ENCODE results near the gene MRPL45.
"Not testable (repeated sequence)": the region's sequence is repeated elsewhere in the genome, so short reads cannot be mapped to it uniquely, and the experiment has no call there.

MRPL45 gene

DNA sequence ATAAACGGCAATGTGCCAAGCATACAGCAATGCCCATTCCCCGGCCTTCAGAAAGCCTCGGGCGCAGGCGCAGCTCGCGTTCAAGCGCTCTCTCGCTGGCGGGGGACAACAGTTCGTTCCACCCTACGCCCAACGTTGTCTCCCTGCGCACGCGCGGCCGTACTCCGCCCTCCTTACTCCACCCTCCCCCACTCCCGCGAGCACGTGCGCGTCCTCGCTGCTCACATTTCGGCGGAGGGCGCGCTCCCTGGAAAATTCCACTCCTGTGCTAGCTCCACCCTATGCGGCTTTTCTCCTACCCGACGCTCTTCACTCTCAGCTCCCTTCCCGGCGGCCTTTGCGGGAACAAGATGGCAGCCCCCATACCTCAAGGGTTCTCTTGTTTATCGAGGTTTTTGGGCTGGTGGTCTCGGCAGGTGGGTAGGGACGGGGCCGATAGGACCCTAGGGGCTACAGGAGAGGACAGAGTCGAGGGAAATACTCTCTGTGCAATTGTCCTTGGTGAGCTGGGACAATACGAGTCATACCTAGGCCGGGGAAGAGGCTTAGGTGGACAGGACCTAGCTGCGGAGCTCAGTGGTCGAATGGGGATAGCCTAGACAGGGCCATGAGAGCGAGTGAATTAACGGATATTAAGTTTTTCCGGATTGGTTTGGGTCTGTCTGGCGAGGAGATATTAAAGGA, at the start of gene MRPL45:
Gene MRPL45 (plus strand): TSS at position 335 of the 684 bp plus-strand sequence. CDS start 16 bp downstream, at position 351.
- peak; percentile 99 for ATAC-seq

DNA sequence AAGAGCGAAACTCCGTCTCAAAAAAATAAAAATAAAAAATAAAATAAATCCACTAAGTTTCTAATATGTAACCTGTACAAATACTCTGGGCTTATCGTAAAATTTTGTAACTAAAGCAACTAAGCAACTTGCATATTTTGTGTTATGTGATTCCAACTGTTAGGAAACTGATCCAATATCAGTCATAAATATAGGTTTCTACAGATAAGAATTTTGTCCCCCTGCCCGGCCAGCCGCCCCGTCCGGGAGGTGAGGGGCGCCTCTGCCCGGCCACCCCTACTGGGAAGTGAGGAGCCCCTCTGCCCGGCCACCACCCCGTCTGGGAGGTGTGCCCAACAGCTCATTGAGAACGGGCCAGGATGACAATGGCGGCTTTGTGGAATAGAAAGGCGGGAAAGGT, 43.8 kb upstream of the MRPL45 start:
- not testable (repeated sequence) for ATAC-seq

GRCh38 chr17:38254357-38254756, 42.6 kb upstream of the MRPL45 start:
- not testable (repeated sequence) for ATAC-seq

DNA sequence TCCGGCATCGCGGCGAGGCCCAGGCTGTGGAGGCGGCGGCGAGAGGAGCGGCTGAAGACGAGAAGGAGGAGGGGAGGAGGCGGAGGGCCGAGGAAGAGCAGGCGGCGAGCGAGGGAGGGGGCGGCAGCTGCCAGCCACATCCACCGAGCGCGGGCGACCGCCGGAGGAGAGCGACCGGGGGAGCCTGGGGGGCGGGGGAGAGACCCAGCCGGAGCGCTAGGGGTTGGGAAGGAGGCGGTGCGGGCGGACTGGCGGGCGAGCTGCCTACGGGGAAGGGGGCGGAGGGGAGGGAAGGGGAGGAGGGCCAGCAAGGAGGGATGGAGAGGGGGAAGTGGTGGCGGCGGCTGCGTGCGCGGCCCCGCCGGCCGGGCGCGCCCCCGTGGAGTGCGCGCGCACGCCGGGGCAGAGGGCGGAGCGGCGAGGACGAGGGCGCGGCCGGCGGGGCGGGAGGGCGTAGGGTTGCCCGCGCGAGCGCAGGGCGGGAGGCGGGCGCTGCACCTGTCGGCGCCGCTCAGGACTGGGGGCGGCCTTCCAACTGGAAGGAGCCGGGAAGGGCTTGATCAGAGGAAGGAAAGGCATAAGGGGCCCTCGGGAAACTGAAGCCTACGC, 39.9 kb upstream of the MRPL45 start:
- peak; percentile 79 for ATAC-seq
- TF ChIP-seq SNAI2 (CRISPR knock-in tag; IDR thresholded peaks at IDR 0.05) (peak; percentile 87; the same call in 1 of the 2 replicates), TSHZ2 (CRISPR knock-in tag; IDR thresholded peaks at IDR 0.05) (0 out of 2 replicates have a peak, but pooled peaks have one; percentile 38), CSDC2 (CRISPR knock-in tag; IDR thresholded peaks at IDR 0.05) (peak; percentile 64; the same call in 1 of the 2 replicates)

- ATAC-seq = not testable (repeated sequence)
Observed at GRCh38 chr17:38265974-38266506, 30.9 kb upstream of the MRPL45 start.

DNA sequence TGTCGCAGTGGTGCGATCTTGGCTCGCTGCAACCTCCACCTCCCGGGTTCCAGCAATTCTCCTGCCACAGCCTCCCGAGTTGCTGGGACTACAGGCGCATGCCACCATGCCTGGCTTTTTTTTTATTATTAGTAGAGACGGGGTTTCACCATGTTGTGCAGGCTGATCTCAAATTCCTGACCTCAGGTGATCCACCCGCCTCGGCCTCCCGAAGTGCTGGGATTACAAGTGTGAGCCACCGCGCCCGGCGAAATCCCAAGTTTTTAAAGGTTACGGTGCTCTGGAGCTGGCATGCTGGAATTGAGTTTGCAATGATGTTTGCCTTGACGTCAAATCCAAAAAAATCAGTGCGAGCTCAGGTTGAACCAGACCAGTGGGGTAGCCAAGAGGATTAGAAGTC, 30.4 kb upstream of the MRPL45 start:
- ATAC-seq = not testable (repeated sequence)

GRCh38 chr17:38268138-38268537, 28.8 kb upstream of the MRPL45 start:
- ATAC-seq = not testable (repeated sequence)

GRCh38 chr17:38269045-38269444, 27.9 kb upstream of the MRPL45 start:
- ATAC-seq = not testable (repeated sequence)

DNA sequence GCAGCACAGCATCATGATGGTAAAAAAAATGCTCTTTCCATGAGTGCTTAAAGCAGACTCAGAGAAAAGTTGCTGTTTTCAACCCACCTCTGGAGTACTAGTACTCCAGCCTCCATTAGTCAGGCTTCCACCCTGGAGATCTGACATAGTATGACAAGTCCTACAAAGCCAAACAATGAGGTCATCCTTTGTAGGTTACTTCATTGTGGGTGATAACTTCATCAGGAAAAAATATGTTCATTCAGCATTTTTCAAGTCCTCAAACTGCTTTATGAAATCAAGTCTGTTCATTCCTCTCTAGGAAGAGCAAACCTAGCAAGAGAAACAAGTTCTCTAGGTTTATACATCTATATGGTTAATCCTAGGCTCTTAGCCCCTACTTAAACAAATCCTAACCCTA, 27.4 kb upstream of the MRPL45 start:
- ATAC-seq = peak; percentile 38; the same call in 1 of the 3 replicates

GRCh38 chr17:38285994-38286393, 11.0 kb upstream of the MRPL45 start:
- ATAC-seq = peak; percentile 46

DNA sequence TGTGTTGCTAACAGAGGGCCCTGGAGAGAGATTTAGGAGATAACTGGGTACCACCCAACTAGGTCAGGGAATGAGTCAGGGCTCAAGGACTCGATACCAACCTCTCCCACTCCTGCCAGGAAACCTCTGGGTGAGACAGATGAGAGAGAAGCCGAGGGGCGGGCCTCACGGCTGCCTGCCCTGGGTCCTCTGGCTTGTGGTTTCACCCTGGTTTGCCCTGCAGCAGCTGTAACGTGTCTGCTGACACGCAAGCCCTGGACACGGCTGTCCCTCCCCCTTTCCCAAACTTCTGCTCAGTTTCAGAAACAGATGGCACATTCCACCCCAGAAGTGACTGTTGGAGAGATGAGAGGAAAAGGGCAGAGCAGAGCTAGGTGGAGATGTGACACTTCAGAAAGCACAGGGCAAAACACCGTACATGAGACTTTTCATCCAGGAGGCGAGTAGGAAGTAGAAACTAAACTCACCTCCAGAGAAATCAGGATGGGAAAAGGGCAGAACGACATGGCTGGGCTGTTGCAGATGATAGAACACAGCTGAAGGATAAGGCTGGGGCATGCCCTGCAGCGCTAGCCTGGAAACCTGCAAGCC, 10.4 kb upstream of the MRPL45 start:
- peak; percentile 94 for ATAC-seq

- ATAC-seq = peak; percentile 71
Observed at GRCh38 chr17:38288217-38288827, 8.6 kb upstream of the MRPL45 start.

DNA sequence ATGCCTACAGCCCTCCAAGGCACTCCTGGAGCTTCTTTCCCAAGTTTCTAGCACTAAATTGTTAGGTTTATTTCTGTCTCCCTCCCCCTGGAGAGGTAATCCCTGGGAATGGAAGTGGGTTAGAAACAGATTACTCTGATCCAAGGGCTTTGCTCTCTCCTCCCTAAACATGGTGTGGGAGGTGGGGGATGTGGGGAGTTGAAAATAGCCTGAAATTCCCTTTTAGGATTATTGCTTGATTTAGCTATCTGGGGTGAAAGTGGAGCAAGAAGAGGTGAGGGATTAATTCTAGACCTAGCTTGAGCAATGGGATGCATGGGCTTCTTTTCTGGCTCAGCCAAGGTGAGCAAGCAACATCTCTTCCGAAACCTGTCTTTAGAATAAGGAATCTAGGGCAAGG, 7.2 kb upstream of the MRPL45 start:
- not testable (repeated sequence) for ATAC-seq

DNA sequence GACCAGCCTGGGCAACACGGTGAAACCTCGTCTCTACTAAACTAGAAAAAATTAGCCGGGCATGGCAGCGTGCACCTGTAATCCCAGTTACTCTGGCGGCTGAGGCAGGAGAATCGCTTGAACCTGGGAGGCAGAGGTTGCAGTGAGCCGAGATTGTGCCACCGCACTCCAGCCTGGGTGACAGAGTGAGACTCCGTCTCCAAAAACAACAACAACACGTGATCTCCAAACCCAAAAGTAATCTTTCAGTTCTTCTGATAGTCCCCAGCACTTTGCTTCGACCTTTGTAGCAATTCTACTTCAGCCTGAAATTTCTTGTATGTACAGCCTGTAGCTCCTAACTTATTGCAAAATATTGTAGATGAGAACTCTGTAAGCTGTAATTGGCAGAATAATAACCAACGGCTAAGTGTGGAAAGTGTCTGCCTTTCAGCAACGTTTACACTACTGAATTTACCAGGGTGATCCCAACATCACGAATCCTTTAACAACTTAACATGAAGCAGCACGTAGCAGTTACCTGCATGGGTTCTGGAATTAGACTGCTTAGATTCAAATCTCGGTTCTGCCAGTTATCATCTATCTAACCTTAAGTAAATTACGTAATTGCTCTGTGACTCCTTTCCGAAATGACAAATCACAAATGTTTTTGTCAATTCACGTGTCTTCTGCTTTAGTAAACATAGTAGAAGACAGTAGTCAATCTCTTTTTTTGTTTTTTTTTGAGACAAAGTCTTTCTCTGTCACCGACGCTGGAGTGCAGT, 1.2 kb upstream of the MRPL45 start:
- ATAC-seq = not testable (repeated sequence)

Data from SK-N-SH treated with all-trans-retinoic acid at 6 μM for 48 hours (cell line).